A673 (cell line): Measurements from ENCODE around the gene OMD. TPM values are rescaled to one million over a fixed set of nuclear protein-coding genes. Genes with fewer than 3 reads are reported as not detected.
A peak's percentile ranks its signal among the peaks of the same experiment; 100 is the strongest.

Experiments
- BruUV-seq: library from RNA; stranded (reverse); fragments of 400-500 nt; replicated peaks from 2 replicates; lab custom pipeline; 2021; lab: Mats Ljungman, UMichigan
- CTCF ChIA-PET: fragments of 300-600 bp; sonication (Branson Sonifier 250); formaldehyde crosslinking; loops from one replicate; lab custom pipeline; 2022; ENCODE audit warnings: antibody characterized with exemption; lab: Charles Lee
- POLR2A ChIA-PET: fragments of 300-600 bp; sonication (Branson Sonifier 250); formaldehyde crosslinking; loops from one replicate; lab custom pipeline; 2022; ENCODE audit warnings: antibody characterized with exemption; ENCODE audit not compliant: low non-redundant PET; lab: Charles Lee
- DNase-seq: peaks from one replicate; pipeline ENCODE4 v3.0.0-alpha.2; 2015; ENCODE audit warnings: low spot score
- H3K27ac ChIP-seq: fragments of 200-600 bp; sonication (generic); 2 replicates; pipeline ENCODE4 v1.5.1; 2016; ENCODE audit warnings: mixed run types, low read depth, mild to moderate bottlenecking, mixed read lengths, antibody characterized with exemption, low read length; ENCODE audit not compliant: poor library complexity, severe bottlenecking
- H3K27me3 ChIP-seq: fragments of 200-600 bp; sonication (generic); replicated peaks from 2 replicates; pipeline ENCODE4 v1.6.1; 2017; ENCODE audit warnings: mixed run types, low read depth, mild to moderate bottlenecking, mixed read lengths, antibody characterized with exemption, low read length; ENCODE audit not compliant: insufficient read depth, poor library complexity
- H3K36me3 ChIP-seq: fragments of 200-600 bp; sonication (generic); 2 replicates; pipeline ENCODE4 v1.6.1; 2016; ENCODE audit warnings: mixed run types, mild to moderate bottlenecking, mixed read lengths, antibody characterized with exemption, low read length; ENCODE audit not compliant: insufficient read depth, poor library complexity, severe bottlenecking
- H3K4me1 ChIP-seq: fragments of 200-600 bp; sonication (generic); 2 replicates; pipeline ENCODE4 v1.6.1; 2017; ENCODE audit warnings: mixed run types, mild to moderate bottlenecking, mixed read lengths, antibody characterized with exemption, low read length; ENCODE audit not compliant: insufficient read depth, poor library complexity, severe bottlenecking
- H3K4me3 ChIP-seq: fragments of 200-600 bp; sonication (generic); 2 replicates; pipeline ENCODE4 v1.5.1; 2016; ENCODE audit warnings: low read depth, mixed run types, mild to moderate bottlenecking, mixed read lengths, low read length; ENCODE audit not compliant: poor library complexity, severe bottlenecking
- H3K9me3 ChIP-seq: fragments of 200-600 bp; sonication (generic); 2 replicates; pipeline ENCODE4 v1.6.1; 2016; ENCODE audit warnings: mixed run types, low read depth, mild to moderate bottlenecking, mixed read lengths, antibody characterized with exemption, low read length; ENCODE audit not compliant: poor library complexity, severe bottlenecking
- EZH2 ChIP-seq: fragments of 200-600 bp; sonication (generic); IDR thresholded peaks from 2 replicates; pipeline ENCODE4 v1.6.1; 2017; ENCODE audit warnings: borderline replicate concordance, low read depth, mild to moderate bottlenecking, mixed read lengths, antibody characterized with exemption, low read length; ENCODE audit not compliant: poor library complexity, severe bottlenecking
- intact Hi-C: fragments of 100-400 bp; cut with micrococcal nuclease; formaldehyde crosslinking; loops from one replicate; pipeline ENCODE4 v1.10.0; 2022; ENCODE audit not compliant: unreplicated experiment
- total RNA-seq: library from RNA; stranded (reverse); gene quantifications from 2 replicates; pipeline ENCODE4 v1.2.3, GENCODE V29; 2021
- TF ChIP-seq, protein P1 (sequence below): fragments of 300-800, 200-600 bp; sonication (generic); conservative IDR thresholded peaks from 2 replicates; pipeline ENCODE4 v1.5.1; 2017; ENCODE audit warnings: low read depth, mild to moderate bottlenecking, antibody characterized with exemption, low read length, moderate library complexity, mixed read lengths

OMD gene
- total RNA-seq, 1 experiment from 2014 or later, result not detected

DNA sequence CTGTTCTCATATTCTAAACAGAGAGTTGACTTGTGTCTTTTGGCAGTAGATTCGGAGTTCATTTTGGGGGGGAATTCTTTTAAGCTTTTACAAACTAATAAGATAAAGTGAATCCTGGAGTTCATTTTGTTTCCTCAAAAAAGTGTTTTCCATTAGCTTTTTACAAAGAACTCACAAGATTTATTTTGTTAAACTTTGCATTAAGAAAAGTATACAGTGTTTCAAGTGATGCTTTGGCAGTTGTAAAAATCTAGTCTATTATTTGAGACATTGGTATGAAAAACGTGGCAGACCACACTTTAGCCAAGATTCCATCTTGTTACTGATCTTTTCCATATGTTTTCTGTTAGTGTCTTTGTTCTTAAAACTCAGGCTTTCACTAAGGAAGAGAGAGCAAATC is 1.2 kb upstream of the OMD start:
- no TSS peak for BruUV-seq
- intact Hi-C loops, result no loop called here
- peak; percentile 30 for DNase-seq
- H3K4me3 ChIP-seq, result no peak overlapping the region
- no peaks in the 10 kb centered on the region for H3K36me3 ChIP-seq
- no peaks in the 10 kb centered on the region for H3K9me3 ChIP-seq
- POLR2A ChIA-PET, result no interaction called here
- H3K27me3 ChIP-seq, result no peaks in the 10 kb centered on the region
- H3K4me1 ChIP-seq, result peaks cover 27% of the 10 kb centered on the region
- peak overlapping the region; percentile 51 for H3K27ac ChIP-seq
- CTCF ChIA-PET, result no interaction called here
- TF ChIP-seq, protein P1, sequence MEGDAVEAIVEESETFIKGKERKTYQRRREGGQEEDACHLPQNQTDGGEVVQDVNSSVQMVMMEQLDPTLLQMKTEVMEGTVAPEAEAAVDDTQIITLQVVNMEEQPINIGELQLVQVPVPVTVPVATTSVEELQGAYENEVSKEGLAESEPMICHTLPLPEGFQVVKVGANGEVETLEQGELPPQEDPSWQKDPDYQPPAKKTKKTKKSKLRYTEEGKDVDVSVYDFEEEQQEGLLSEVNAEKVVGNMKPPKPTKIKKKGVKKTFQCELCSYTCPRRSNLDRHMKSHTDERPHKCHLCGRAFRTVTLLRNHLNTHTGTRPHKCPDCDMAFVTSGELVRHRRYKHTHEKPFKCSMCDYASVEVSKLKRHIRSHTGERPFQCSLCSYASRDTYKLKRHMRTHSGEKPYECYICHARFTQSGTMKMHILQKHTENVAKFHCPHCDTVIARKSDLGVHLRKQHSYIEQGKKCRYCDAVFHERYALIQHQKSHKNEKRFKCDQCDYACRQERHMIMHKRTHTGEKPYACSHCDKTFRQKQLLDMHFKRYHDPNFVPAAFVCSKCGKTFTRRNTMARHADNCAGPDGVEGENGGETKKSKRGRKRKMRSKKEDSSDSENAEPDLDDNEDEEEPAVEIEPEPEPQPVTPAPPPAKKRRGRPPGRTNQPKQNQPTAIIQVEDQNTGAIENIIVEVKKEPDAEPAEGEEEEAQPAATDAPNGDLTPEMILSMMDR, result no peak
- no peak for TF ChIP-seq EZH2

DNA sequence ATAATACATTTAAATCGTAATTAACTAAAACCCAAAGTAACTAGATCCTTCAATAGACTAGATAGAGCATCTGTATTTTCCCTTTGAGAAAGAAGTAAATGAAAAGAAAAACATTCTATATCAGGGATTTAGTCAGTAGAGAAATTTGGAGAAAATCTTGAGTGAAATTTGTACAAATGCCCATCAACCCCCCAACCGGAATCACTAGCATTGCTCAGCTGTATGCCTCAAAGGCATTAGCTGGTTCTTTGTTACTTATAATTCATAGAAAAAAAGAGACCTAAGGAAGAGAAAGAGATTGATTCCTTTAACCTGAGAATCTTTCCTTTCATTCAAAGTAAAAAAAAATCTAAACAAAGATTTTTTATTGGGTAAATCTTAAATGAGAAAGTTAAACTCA is 659 bp downstream of the OMD start:
- Histone ChIP-seq H3K9me3 (no peaks in the 10 kb centered on the region), H3K4me1 (peaks cover 27% of the 10 kb centered on the region), H3K27me3 (no peaks in the 10 kb centered on the region), H3K36me3 (no peaks in the 10 kb centered on the region), H3K27ac (no peak overlapping the region), H3K4me3 (no peak overlapping the region)
- DNase-seq, result no peak
- TF ChIP-seq EZH2, result no peak
- TF ChIP-seq, protein P1, result no peak
- ChIA-PET POLR2A (no interaction called here), CTCF (no interaction called here)
- no TSS peak for BruUV-seq
- intact Hi-C loops, result no loop called here

DNA sequence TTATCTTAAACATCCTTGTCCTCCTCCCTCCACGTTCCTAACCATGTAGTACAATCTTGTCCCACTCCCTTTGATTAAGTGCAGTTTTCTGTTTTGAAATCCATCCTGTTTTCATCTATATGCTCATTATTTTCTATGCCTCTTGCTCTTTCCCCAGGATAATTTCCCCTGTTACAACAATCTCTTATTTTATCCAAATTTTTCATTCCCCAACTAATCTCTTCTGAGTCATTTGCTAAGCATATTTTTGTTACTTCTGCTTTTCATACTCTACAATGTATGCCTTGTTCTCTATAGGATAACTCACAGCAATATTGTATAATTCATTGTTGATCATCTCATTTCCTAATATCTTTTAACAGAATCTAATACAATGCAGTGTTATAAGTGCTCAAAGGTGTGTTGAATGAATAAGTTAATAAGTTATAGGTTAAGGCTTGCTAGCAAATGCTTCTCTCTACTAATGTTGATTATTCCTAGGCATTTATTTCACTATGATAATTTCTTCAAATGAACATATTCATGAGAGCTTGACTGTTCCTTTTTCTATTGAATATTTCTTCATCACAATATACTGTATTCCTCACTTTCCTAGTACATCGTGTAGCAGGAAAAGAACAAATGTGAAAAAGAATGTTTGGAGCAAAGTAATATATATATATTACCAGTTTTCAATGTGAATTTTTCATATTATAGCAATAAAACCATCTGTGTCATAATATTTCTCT is 1.5 kb downstream of the OMD start:
- CTCF ChIA-PET, result no interaction called here
- no TSS peak for BruUV-seq
- Histone ChIP-seq H3K4me3 (no peak overlapping the region), H3K27ac (no peak overlapping the region), H3K36me3 (no peaks in the 10 kb centered on the region), H3K27me3 (no peaks in the 10 kb centered on the region), H3K4me1 (peaks cover 27% of the 10 kb centered on the region), H3K9me3 (no peaks in the 10 kb centered on the region)
- no peak for DNase-seq
- intact Hi-C loops, result no loop called here
- TF ChIP-seq, protein P1, result no peak
- TF ChIP-seq EZH2, result no peak
- POLR2A ChIA-PET, result no interaction called here
